A673 (cell line): Measurements from ENCODE around the gene PDGFC. TPM values are rescaled to one million over a fixed set of nuclear protein-coding genes. Genes with fewer than 3 reads are reported as not detected.

Source experiments
- BruUV-seq: library from RNA; stranded (reverse); fragments of 400-500 nt; replicated peaks from 2 replicates; lab custom pipeline; 2021; lab: Mats Ljungman, UMichigan
- CTCF ChIA-PET: fragments of 300-600 bp; sonication (Branson Sonifier 250); formaldehyde crosslinking; loops from one replicate; lab custom pipeline; 2022; ENCODE audit warnings: antibody characterized with exemption; lab: Charles Lee
- POLR2A ChIA-PET: fragments of 300-600 bp; sonication (Branson Sonifier 250); formaldehyde crosslinking; loops from one replicate; lab custom pipeline; 2022; ENCODE audit warnings: antibody characterized with exemption; ENCODE audit not compliant: low non-redundant PET; lab: Charles Lee
- DNase-seq: peaks from one replicate; pipeline ENCODE4 v3.0.0-alpha.2; 2015; ENCODE audit warnings: low spot score
- H3K27ac ChIP-seq: fragments of 200-600 bp; sonication (generic); 2 replicates; pipeline ENCODE4 v1.5.1; 2016; ENCODE audit warnings: mixed run types, low read depth, mild to moderate bottlenecking, mixed read lengths, antibody characterized with exemption, low read length; ENCODE audit not compliant: poor library complexity, severe bottlenecking
- H3K27me3 ChIP-seq: fragments of 200-600 bp; sonication (generic); replicated peaks from 2 replicates; pipeline ENCODE4 v1.6.1; 2017; ENCODE audit warnings: mixed run types, low read depth, mild to moderate bottlenecking, mixed read lengths, antibody characterized with exemption, low read length; ENCODE audit not compliant: insufficient read depth, poor library complexity
- H3K36me3 ChIP-seq: fragments of 200-600 bp; sonication (generic); 2 replicates; pipeline ENCODE4 v1.6.1; 2016; ENCODE audit warnings: mixed run types, mild to moderate bottlenecking, mixed read lengths, antibody characterized with exemption, low read length; ENCODE audit not compliant: insufficient read depth, poor library complexity, severe bottlenecking
- H3K4me1 ChIP-seq: fragments of 200-600 bp; sonication (generic); 2 replicates; pipeline ENCODE4 v1.6.1; 2017; ENCODE audit warnings: mixed run types, mild to moderate bottlenecking, mixed read lengths, antibody characterized with exemption, low read length; ENCODE audit not compliant: insufficient read depth, poor library complexity, severe bottlenecking
- H3K4me3 ChIP-seq: fragments of 200-600 bp; sonication (generic); 2 replicates; pipeline ENCODE4 v1.5.1; 2016; ENCODE audit warnings: low read depth, mixed run types, mild to moderate bottlenecking, mixed read lengths, low read length; ENCODE audit not compliant: poor library complexity, severe bottlenecking
- H3K9me3 ChIP-seq: fragments of 200-600 bp; sonication (generic); 2 replicates; pipeline ENCODE4 v1.6.1; 2016; ENCODE audit warnings: mixed run types, low read depth, mild to moderate bottlenecking, mixed read lengths, antibody characterized with exemption, low read length; ENCODE audit not compliant: poor library complexity, severe bottlenecking
- EZH2 ChIP-seq: fragments of 200-600 bp; sonication (generic); IDR thresholded peaks from 2 replicates; pipeline ENCODE4 v1.6.1; 2017; ENCODE audit warnings: borderline replicate concordance, low read depth, mild to moderate bottlenecking, mixed read lengths, antibody characterized with exemption, low read length; ENCODE audit not compliant: poor library complexity, severe bottlenecking
- intact Hi-C: fragments of 100-400 bp; cut with micrococcal nuclease; formaldehyde crosslinking; loops from one replicate; pipeline ENCODE4 v1.10.0; 2022; ENCODE audit not compliant: unreplicated experiment
- total RNA-seq: library from RNA; stranded (reverse); gene quantifications from 2 replicates; pipeline ENCODE4 v1.2.3, GENCODE V29; 2021
- TF ChIP-seq, protein P1 (sequence below): fragments of 300-800, 200-600 bp; sonication (generic); conservative IDR thresholded peaks from 2 replicates; pipeline ENCODE4 v1.5.1; 2017; ENCODE audit warnings: low read depth, mild to moderate bottlenecking, antibody characterized with exemption, low read length, moderate library complexity, mixed read lengths

PDGFC gene
- total RNA-seq, 1 experiment from 2014 or later: 28.0 TPM

DNA sequence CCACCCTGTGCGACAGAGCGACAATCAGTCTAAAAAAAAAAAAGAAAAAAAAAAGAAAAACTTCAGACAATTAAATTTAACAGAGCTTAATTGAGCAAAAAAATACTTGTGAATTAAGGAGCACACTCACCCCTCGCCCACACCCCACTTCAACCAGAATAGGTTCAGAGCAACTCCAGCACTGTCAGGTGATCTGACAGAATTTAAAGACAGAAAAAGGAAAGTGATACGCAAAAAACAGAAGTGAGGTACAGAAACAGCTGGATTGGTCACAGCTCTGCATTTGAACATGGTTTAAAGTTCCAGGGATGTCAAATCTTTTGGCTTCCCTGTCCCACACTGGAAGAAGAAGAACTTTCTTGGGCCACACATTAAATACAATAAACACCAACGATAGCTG, 174.4 kb downstream of the PDGFC start:
- ChIA-PET POLR2A (interaction anchor here (0.6 kb wide), 1 partner anchor 29 kb away, joined by 8 read pairs; no protein-coding TSS in a partner anchor), CTCF (interaction anchor here (0.6 kb wide), 1 partner anchor 348 kb away, joined by 3 read pairs; no protein-coding TSS in a partner anchor)
- Histone ChIP-seq H3K27ac (no peak overlapping the region), H3K36me3 (no peaks in the 10 kb centered on the region), H3K9me3 (no peaks in the 10 kb centered on the region), H3K4me3 (no peak overlapping the region), H3K4me1 (peaks cover 29% of the 10 kb centered on the region), H3K27me3 (no peaks in the 10 kb centered on the region)
- no TSS peak for BruUV-seq
- TF ChIP-seq, protein P1, sequence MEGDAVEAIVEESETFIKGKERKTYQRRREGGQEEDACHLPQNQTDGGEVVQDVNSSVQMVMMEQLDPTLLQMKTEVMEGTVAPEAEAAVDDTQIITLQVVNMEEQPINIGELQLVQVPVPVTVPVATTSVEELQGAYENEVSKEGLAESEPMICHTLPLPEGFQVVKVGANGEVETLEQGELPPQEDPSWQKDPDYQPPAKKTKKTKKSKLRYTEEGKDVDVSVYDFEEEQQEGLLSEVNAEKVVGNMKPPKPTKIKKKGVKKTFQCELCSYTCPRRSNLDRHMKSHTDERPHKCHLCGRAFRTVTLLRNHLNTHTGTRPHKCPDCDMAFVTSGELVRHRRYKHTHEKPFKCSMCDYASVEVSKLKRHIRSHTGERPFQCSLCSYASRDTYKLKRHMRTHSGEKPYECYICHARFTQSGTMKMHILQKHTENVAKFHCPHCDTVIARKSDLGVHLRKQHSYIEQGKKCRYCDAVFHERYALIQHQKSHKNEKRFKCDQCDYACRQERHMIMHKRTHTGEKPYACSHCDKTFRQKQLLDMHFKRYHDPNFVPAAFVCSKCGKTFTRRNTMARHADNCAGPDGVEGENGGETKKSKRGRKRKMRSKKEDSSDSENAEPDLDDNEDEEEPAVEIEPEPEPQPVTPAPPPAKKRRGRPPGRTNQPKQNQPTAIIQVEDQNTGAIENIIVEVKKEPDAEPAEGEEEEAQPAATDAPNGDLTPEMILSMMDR: no peak
- TF ChIP-seq EZH2: no peak
- intact Hi-C loops: no loop called here
- no peak for DNase-seq

DNA sequence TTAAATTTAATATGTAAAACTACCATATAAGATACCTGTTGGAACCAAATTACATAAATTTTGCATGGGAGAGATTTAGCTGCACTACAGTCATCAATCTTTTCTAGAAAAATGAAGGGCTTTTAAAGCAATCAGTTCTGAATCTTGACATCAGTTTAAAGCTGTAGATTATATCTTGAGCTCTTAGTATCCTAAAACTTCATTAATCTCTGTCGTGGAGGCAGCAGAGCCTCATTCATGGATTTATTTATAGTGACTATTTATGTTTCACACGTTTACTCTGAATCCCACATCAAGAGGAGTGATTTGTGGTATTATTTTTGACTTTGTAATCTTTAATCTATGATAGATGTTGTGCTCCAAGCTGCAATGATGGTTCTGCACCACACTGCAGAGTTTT, 175.9 kb downstream of the PDGFC start:
- no peak for TF ChIP-seq EZH2
- TF ChIP-seq, protein P1: no peak
- POLR2A ChIA-PET: no interaction called here
- intact Hi-C loops: no loop called here
- H3K4me3 ChIP-seq: no peak overlapping the region
- no peaks in the 10 kb centered on the region for H3K36me3 ChIP-seq
- CTCF ChIA-PET: no interaction called here
- no peak overlapping the region for H3K27ac ChIP-seq
- no peaks in the 10 kb centered on the region for H3K9me3 ChIP-seq
- no TSS peak for BruUV-seq
- H3K4me1 ChIP-seq: peaks cover 34% of the 10 kb centered on the region
- DNase-seq: no peak
- H3K27me3 ChIP-seq: no peaks in the 10 kb centered on the region

DNA sequence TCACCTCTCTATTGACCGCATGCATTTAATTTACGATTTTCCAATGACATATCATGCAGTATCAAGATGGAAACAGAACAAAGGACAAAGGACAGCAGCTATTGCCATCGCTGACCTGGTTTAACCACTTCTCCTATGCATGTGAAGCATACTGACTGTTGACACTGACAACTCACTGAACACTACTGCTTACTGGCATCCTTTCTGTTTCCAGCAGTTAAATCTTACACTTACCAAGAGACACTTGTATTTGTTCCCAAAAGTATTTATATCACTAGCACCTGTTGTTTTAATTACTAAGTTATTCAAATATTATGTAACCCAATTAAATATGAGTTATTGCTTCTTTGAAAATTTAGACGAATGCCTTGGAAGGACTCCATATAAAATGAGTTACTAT, 176.7 kb downstream of the PDGFC start:
- Histone ChIP-seq H3K4me3 (no peak overlapping the region), H3K27me3 (no peaks in the 10 kb centered on the region), H3K9me3 (no peaks in the 10 kb centered on the region), H3K27ac (no peak overlapping the region), H3K4me1 (peaks cover 34% of the 10 kb centered on the region), H3K36me3 (no peaks in the 10 kb centered on the region)
- ChIA-PET CTCF (no interaction called here), POLR2A (no interaction called here)
- intact Hi-C loops: no loop called here
- no TSS peak for BruUV-seq
- TF ChIP-seq EZH2: no peak
- no peak for DNase-seq

DNA sequence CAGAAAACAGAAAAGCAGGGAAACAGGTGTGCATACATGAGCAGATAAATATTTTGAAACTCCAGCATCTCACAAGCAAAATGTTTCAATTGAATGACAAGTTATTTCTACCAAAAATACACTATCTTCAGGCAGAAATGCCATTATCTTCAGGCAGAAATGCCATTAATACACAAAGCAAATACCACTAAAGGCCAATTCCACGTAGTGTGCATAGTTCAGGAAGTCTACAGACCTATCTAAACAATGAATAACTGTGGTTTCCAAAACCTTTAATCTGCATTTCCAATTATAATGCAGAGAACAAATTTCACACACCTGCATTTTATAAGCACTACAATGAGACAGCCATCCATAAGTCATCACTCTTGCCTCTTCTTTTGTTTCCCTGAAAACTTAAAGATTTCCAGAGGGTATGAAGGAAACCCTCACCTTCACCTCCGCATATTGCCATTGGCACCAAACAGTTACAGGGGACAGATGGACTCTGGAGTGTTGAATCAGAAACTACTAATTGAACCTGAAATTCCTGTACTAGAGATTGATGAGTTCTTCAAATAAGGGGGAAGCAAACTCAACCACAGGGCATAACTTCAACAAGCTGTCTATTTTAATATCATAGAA, 179.0 kb downstream of the PDGFC start:
- Histone ChIP-seq H3K27me3 (no peaks in the 10 kb centered on the region), H3K4me3 (no peak overlapping the region), H3K36me3 (no peaks in the 10 kb centered on the region), H3K4me1 (peaks cover 19% of the 10 kb centered on the region), H3K9me3 (no peaks in the 10 kb centered on the region), H3K27ac (no peak overlapping the region)
- intact Hi-C loops: no loop called here
- no peak for DNase-seq
- BruUV-seq: no TSS peak
- POLR2A ChIA-PET: no interaction called here
- TF ChIP-seq, protein P1: no peak
- no peak for TF ChIP-seq EZH2
- CTCF ChIA-PET: no interaction called here
